Measurements from ENCODE around the gene TTC12.
A peak's percentile ranks its signal among the peaks of the same experiment; 100 is the strongest.

Gene TTC12

DNA sequence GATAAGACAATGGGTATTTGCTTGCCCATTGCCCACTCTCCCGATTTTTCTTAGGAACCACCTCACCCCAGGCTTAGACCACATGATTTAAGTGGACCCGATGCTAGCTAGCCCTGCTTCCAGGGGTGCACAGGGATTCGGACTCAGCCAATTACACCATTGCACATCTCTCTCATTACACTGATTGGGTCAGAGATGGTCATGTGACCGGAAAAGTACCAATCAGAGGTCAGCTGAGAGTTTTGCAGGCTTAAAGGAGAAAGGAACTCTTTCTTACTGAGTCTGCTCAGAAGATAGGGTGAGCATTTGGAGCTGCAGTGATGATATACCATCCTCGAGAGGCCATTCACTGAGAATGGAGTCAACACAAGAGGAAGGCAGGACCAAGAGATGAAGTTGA lies 61.0 kb downstream of the TTC12 start:
- no peak for DNase-seq (ENCODE audit: low spot score)

DNA sequence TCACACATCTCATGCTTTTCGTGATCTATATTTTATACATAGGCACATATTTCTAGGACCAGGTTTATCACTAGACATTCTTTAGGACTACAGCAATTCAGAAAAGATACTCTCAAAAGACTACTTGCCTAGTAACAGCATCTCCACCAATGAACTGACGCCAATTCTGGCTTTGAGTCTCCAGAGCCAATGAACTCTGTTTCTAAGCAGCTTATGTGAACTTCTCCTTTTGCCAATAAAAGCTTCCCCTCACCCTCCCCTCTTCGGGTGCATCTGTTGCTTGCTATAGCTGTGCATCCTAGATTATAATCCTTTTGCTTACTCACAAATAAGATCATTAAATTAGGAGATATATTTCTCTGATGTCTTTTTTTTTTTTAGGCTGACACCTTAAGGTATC lies 61.8 kb downstream of the TTC12 start:
- no peak for DNase-seq (ENCODE audit: low spot score)

DNA sequence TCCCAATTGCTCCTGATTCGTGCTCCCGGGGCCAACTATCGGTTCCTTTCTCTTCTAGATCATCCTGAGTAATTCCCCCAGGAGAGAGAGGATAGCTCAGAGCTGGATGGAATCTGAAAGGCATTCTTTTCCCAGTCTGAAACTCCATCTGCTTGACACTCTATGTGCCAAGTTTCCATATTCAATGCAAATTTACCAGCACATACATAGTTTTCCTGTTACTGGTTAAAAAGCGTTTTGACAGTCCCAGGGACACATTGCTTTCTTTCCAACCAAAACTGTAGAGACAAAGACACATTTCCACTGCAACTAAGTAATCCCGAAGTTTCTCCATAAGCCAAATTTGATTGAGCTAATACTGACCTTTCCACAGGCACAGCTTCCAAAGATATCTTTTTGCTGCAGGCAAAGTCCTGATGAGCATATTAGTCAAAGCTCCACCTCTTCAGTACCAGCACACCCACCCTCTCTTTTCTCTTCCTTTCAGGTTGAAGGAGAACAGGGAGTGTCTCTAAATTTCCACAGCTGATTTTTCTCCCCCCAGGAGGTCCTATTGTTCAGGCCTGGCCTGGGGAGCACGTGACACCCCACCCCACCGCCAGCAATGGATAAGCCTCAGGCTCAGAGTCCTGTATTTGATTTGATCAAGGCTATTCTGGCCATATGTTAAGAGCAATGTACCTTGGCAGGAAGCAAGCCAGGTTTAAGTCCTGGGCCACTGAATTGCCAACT lies 63.5 kb downstream of the TTC12 start:
- DNase-seq (ENCODE audit: low spot score), result no peak

DNA sequence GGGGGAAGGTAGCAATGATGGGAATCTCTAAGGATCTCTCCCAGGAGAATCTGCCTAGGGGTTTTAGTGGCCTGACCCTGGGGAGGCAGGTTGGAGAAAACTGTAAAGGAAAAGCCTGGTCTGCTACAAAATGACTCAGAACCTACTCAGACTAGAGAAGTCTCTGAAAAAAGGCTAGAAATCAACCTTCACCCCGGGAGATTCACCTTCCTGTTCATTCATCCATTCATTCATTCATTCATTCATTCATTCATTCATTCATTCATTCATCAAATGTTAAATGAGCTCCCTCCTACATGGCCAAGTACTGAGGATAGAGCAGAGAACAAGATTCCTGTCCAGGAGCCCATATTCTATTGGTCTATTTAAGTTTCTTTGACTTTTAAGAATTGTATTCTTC lies 64.3 kb downstream of the TTC12 start:
- DNase-seq (ENCODE audit: low spot score), result no peak

DNA sequence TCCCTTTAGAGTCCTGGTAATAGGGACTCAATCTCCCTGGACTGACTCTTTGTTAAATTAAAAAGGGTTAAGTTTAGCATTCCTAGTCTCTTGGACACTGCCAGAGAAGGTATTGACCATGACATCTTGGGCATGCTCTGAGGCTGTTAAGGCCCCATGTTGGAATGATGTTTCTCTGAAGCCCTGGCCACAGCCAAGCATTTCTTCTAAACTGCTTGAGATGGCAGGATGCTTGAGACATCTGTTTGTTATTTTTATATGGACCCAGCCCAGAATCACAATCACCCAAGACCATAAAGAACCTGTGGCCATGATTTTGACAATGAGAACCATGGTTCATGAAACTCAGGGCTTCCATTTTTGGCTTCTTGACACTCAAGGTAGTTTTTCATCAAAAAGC lies 67.7 kb downstream of the TTC12 start:
- no peak for DNase-seq (ENCODE audit: low spot score)

DNA sequence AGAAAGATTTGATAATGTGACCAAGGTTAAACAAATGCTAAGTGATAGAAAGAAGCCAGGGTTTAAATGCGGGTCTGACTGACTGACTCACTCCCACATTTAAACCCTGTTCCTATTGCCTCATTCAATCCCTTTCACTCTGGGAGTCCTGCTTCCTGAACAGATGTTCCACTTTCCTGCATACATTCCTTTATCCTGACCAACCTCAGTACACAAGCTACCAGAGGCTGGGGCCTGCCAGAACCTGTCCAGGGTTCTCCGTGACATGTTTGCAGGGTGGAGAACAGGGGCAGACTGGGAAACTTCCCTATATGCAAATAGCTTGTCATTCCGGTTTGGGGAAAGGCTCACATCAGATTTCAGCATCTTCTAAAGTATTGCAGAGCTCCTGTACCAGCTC lies 70.2 kb downstream of the TTC12 start:
- DNase-seq (ENCODE audit: low spot score), result no peak

DNA sequence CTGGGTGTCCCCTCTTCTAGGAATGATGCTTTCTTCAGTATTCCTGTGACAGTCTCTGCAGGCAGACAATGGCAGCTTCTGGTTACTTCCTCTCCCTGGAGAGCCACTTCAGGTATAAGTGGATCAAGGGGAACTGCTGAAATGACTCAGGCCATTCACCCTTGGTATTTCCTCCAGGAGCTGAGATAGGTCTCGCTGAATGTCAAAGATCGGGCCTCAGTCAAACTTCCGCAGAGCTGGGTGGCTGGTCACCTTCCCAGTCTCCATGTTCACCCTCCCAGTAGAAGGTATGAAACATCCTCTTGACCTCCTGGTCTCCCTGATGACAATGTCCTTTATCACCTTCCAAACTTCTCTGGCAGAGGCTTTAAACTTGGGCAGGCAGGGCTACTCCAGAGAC lies 71.4 kb downstream of the TTC12 start:
- no peak for DNase-seq (ENCODE audit: low spot score)

DNA sequence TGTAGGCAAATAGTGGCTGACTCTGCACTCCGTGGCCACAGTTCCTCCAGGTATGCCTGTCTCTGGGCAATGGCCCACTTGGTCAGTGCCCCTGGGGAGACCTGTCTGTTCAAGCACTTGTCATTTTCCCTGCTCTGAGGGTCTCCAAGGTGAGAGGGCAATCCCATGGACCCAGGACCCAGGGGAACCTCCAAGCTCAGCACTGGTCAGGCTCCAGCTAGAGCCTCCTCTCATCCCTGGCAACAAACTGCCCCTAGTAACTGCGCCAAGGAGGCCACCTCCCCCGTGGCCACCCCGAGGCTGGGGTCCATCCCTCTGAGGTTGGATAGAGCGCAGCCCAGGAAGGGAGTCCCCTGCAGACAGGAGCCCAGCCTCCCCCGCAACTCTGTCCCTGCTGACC lies 72.5 kb downstream of the TTC12 start:
- no peak for DNase-seq (ENCODE audit: low spot score)

DNA sequence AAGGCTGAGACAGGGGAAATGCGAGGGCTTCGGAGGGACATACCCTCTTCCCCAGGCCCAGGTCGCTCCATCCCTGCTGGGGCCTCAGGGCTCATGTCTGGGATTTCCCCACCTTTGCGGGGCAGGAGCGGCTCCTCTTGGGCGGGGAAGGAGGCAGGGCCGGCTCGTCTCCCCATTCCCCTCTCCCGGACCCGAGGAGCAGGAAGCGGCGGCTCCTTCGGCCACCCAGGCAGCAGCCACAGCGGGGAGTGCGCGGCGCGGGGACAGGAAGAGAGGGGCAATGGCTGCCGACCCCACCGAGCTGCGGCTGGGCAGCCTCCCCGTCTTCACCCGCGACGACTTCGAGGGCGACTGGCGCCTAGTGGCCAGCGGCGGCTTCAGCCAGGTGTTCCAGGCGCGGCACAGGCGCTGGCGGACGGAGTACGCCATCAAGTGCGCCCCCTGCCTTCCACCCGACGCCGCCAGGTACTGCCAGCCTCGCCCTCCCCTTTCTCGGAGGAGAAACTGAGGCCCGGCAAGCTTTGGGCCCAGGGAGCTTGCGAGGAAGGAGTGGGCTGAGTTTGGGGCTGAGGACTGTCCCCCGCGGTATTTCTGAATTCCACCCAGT lies 73.3 kb downstream of the TTC12 start, which contains the start of gene ANKK1:
Gene ANKK1, plus strand, starts transcription at position 175 of the 607 bp plus-strand sequence. Its CDS starts 106 bp downstream, at position 281.
- no peak for DNase-seq (ENCODE audit: low spot score)

DNA sequence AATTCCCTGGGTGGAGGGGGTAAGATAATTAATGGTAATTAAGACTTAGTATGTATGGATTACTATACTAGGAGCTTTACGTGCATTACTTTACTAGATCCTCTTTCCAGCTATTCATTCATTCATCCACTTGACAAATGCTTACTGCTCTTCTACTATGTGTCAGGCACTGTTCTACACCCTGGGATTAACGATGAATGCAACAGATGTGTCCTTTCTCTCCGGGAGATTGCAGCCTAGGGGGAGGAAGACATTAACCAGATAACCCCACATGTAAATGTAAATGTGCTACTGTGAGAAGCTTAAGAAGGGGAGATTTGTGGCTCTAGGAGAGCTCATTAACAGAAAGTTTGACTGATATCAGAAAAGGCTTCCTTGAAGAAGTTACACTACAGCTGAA lies 74.9 kb downstream of the TTC12 start:
- DNase-seq (ENCODE audit: low spot score), result no peak

DNA sequence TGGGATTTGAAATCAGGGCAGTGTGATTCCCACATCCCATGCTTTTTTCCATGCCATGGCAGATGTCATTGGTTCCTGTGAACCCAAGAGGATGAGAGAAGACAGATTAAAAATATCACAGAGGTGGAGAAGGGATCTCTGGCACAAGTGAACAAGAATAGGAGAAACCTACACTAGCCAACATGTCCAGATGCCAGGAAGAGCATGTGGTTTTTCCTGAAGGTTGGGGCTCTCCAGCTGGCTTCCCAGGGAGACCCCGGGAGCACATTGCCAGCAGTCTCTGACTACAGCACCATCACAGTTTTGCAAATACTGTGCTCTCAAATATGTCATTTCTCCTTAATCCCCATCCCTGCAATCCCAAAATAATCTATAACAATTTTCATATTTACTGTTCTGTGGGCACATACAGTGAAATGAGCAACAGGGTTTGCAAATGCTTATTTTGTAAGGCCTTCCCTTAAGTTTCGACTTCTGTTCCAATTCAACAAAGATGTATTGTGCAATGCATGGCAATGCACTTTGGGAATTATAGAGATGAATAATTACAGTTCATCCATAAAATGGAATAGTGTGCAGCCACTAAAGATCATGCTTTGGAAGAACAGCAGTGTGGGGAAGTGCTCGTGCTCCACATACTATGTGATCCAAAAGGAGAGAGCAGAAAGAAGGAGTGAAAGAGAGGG lies 78.0 kb downstream of the TTC12 start:
- no peak for DNase-seq (ENCODE audit: low spot score)

DNA sequence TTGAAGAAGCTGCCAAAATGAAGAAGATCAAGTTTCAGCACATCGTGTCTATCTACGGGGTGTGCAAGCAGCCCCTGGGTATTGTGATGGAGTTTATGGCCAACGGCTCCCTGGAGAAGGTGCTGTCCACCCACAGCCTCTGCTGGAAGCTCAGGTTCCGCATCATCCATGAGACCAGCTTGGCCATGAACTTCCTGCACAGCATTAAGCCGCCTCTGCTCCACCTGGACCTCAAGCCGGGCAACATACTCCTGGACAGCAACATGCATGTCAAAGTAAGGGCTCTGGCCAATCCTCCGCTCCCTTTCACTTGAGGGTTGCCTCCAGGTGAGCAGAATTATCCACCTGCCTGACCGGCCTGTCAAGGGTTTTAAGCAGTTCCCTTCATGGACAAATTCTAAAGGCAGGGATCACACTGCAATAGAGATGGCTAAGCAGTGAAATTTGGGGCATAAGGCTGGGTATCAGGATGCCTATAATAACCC lies 79.2 kb downstream of the TTC12 start:
- no peak for DNase-seq (ENCODE audit: low spot score)

DNA sequence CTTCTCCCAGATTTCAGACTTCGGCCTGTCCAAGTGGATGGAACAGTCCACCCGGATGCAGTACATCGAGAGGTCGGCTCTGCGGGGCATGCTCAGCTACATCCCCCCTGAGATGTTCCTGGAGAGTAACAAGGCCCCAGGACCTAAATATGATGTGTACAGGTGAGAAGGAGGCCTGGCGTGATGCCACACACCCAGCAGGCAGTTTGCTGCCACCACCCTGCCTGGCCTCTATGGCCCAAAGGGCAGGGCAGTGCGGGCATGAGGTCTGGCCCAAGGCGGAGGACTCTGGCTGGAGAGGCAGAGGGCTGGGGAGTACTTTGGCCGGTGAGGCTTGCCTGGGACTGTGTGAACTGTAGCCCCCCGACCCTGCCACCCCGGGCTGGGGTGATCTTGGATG lies 80.5 kb downstream of the TTC12 start:
- DNase-seq (ENCODE audit: low spot score), result no peak

DNA sequence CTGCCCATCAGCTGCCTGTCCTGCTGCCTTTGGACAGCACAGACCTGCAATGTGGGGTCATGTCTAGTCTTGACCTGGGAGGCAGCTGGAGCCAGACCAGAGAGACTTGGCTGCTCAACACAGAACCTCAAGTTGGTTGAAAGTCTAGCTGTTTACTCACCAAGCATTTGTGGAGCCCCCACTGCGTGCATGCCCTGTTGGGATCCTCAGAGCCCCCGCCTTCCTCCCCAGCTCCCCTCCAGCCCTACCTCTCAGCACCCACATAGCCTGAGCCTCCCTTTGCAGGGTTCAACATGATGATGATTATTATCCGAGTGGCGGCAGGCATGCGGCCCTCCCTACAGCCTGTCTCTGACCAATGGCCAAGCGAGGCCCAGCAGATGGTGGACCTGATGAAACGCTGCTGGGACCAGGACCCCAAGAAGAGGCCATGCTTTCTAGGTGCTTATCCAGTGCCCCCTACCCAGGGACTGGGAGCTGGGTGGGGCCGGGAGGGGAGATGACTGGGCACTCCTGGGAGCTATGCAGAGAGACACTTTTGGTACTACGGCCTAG lies 81.5 kb downstream of the TTC12 start:
- no peak for DNase-seq (ENCODE audit: low spot score)

DNA sequence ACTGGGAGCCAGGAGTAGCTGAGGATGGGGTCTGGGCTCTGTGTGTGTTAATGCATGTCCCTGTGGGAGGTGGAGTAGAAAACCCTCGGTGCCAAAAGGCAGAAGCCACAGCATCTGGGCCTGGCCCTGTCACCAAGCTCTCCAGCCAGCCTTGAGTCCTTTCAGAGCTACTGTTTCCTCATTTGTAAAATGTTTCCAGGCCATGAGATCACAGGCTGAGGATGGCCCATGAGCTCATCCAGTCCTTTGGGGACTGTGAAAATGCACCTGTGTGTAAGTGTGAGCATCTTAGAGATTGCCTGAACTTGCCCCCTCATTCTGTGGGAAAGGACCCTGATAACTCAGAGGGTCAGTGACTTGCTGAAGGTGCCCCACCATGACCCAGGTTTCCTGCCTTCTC lies 82.3 kb downstream of the TTC12 start:
- no peak for DNase-seq (ENCODE audit: low spot score)

DNA sequence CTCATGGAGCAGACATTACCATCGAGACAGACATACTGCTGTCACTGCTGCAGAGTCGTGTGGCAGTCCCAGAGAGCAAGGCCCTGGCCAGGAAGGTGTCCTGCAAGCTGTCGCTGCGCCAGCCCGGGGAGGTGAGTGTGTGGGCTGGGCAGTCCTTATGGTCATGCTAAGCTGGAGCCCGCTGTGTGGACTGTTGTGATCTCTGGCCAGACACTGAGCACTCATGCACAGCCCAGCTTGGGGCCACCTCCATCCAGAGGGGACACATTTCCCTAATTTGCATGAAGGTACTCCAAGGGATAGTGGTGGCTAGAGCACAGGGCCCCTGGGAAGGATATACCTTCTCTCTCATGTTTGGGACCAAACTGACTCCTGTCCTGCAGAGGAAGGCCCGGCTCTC lies 82.8 kb downstream of the TTC12 start:
- no peak for DNase-seq (ENCODE audit: low spot score)

DNA sequence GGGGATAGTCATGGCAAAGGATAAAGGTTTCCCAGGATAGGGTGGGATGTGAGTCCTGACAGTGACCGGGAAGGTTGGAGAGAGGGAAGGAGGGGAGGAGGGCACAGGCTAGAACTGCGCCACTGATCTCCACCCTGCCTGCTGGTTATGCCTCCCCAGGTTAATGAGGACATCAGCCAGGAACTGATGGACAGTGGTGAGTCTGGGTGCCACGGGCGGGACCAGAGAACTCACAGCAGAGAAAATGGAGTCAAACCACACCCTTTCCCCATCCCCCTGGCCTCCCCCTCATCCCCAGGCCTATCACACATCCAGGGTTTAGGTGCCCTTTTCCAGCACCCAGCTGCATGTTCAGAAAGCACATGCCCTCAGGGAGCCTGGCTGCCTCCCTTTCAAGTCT lies 83.4 kb downstream of the TTC12 start:
- DNase-seq (ENCODE audit: low spot score), result no peak

DNA sequence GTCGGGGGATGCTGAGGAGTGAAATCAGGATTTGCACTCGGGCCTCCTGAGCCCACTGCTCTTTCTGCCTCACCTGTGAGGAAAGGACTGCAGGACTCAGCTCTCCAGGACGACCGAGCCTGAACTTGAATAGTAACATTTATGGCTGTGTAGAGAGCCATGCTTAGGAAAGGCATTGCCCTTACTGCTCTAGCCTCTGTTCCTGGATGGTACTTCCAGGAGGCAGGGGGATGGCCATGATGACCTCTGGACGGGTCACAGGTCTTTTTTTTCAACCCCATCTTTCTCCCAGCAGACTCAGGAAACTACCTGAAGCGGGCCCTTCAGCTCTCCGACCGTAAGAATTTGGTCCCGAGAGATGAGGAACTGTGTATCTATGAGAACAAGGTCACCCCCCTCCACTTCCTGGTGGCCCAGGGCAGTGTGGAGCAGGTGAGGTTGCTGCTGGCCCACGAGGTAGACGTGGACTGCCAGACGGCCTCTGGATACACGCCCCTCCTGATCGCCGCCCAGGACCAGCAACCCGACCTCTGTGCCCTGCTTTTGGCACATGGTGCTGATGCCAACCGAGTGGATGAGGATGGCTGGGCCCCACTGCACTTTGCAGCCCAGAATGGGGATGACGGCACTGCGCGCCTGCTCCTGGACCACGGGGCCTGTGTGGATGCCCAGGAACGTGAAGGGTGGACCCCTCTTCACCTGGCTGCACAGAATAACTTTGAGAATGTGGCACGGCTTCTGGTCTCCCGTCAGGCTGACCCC lies 84.5 kb downstream of the TTC12 start:
- no peak for DNase-seq (ENCODE audit: low spot score)

DNA sequence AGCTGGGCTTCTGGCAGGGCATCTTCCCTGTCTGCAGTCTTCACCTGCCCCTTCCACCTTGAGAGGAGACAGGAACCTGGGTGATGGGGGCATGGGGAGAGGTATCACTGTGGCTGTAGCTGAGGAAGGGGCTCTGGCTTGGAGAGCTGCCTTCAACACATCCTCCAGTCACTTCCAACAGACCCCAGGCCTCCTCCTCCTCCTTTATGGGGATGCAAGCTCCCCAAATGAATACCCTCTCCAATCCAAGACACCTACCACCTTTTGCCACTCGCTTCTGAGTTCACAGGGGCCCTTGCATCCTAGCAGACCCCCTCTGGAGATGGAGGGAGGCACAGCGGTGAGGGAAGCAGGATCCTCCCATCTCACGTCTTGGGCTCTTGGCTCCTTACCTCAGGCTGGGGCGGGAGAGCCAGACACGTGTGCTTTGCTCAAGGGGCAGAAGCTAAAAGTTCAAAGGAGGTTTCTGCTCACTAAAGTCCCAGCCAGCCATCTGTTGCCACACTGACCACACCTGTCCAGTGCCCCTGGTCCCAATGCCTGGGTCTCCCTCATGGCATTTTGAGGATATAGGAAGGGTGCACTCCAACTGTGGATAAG lies 86.3 kb downstream of the TTC12 start:
- DNase-seq (ENCODE audit: low spot score), result no peak

DNA sequence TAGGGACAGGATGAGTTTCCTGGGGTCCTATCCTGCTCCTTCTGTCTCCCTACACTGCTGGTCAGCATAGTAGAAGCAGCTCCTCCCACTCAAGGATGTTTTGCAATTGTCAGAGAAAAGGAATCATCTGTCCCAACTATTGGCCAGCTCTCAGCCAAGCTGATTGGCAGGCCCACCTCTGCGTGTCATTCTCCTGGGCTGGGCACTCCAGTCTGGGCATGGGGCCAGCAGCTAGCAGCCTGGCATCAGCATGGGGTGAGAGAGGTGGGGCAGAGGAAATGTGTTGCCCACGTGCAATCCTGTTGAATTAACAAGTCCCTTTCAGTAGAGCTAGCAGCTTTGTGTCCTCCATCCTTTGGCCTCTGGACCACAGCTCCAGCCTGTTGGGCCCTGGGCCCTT lies 87.3 kb downstream of the TTC12 start:
- DNase-seq (ENCODE audit: low spot score), result peak; percentile 61

DNA sequence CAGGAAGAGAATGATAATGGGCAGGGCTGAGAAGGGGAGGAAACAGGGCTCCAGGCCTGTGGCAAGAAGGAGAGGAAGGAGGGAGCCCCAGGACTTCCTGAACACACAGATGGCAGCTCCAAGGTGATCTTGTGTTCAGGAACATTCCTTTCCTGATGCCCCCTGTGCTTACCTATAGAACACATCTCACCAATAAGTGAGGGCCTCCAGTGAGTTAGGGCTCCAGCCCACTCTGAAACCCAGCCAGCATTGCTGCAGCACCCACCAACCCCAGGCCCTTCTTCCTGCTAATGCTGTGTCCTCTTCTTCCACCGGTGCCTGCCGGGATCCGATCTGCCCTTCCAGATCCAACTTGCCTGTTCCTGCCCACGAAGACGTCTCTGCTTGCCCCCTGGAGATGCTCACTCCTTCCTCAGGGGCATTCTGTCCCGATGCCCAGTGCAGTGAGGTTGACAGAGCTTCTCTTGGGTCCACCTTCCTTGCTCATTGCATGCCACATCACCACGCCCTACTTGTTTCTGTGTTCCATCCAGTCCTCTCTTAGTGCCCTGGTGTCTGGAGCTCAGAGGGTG lies 90.6 kb downstream of the TTC12 start:
- no peak for DNase-seq (ENCODE audit: low spot score)

Data from COLO829 (cell line).